ENCODE measurements around the gene GTF3C2. TPM values are rescaled to one million over a fixed set of nuclear protein-coding genes. Genes with fewer than 3 reads are reported as not detected.

Gene GTF3C2
- total RNA-seq, 1 donor from 2014 or later = 20.4 TPM

DNA sequence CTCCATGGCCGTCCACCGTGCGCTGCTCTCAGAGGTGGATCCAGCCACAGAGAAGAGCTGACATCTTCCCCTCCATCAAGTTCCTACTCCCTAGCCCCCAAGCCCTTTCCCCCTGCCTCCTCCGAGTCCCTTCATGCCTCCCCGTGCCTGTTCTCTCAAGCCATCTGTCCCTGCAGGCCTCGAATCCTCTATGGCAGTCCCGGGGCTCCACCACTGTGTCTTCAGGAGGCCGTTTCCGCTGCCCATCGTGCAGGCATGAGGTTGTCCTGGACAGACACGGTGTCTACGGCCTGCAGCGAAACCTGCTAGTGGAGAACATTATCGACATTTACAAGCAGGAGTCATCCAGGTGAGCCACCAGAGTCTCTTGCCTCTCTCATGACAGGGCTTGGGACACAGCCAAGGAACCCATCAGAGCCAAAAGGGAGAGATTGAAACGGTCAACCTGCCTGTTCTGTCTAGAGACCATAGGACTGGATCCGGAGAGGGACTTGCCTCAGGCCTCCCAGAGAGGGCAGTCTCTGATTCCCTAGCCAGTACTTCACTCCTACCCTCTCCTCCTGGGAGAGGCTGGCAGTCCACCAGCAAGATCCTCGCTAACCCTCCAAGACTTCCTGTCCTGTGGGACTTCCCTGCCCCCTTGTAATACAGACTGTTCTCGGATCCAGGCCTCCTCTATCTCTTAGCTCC, 58.0 kb downstream of the GTF3C2 start:
- no peak for DNase-seq (ENCODE audit: low read depth in 2 of 2)

DNA sequence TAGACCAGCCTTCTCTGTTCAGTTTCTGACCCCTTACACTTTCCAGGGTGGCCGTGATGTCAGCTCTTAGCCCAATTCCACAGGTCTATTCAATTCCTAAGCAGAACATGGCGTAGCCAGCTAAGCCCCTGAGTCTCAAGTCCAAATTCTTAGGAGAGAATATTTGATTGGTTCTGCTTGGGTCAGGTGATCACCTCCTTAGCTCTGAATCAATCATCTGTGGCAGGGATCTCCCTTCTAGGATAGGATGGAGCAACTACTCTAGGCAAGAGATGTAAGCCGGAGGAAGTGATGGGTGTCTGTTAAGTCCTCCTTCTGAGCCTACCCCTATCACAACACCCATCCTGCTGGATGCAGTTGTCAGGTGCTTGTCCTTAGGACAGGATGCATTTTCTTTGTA, 59.4 kb downstream of the GTF3C2 start:
- no peak for DNase-seq (ENCODE audit: low read depth in 2 of 2)

DNA sequence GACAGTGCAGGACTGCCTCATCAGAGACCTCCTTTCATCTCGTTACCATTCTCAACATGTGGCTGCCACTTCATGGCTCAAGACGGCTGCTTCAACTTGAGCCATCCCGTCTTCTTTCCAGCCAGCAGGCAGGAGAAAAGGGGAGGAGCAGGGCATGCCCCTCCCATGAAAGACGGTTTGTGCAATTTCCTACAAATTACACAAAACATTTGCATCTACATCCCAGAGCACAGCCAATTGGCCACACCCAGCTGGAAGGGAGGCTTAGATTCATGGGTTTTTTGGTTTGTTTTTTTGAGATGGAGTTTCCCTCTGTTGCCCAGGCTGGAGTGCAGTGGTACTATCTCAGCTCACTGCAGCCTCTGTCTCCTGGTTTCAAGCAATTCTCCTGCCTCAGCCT, 60.1 kb downstream of the GTF3C2 start:
- DNase-seq (ENCODE audit: low read depth in 2 of 2) = no peak

DNA sequence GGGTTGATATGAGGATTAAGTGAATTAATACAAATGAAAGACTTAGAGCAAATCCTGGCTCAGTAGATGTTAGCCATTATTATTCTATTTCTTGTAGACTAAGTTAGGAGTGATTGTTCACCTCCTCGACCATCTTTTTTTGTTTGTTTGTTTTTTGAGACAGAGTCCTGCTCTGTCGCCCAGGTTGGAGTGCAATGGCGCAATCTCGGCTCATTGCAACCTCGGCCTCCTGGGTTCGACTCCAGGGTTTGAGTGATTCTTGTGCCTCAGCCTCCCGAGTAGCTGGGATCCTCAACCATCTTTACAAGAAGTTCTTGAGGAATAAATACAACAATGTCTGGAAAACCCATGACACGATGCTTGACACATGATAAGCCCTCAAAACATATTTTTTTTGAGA, 61.6 kb downstream of the GTF3C2 start:
- DNase-seq (ENCODE audit: low read depth in 2 of 2) = no peak

DNA sequence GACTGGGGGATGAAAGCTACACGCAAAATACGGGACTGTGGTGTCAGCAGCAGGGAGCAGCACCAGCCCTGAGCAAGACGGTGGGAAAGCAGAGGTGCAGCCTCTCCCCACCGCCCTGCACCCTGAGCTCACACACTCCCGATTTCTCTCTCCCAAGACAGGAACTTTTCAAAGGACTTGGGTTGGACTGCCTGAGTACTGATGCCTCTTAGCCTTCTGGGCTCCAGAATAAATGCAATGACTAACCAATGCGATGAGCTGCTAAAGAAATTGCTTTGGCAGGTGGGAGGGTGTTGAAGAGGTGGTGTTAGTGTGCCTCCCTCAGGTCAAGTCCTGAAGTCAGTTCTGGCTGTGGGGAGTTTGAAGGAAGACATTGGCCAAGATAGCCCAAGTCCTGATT, 64.7 kb downstream of the GTF3C2 start:
- no peak for DNase-seq (ENCODE audit: low read depth in 2 of 2)

DNA sequence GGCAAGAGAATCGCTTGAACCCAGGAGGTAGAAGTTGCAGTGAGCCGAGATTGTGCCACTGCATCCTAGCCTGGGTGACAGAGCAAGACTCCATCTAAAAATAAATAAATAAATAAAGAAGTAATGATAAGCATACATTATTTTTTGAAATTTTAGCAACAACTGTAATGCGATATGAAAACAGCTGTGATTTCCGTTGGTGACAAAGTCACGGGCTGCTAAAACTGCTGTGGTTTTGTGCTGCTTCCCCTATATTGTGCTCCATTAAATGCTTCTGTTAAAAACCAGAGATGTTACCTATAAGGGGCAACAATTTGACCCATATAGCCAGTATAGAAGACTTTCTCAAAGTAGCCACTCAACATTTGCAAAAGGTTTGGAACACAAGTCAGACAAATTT, 66.0 kb downstream of the GTF3C2 start:
- no peak for DNase-seq (ENCODE audit: low read depth in 2 of 2)

DNA sequence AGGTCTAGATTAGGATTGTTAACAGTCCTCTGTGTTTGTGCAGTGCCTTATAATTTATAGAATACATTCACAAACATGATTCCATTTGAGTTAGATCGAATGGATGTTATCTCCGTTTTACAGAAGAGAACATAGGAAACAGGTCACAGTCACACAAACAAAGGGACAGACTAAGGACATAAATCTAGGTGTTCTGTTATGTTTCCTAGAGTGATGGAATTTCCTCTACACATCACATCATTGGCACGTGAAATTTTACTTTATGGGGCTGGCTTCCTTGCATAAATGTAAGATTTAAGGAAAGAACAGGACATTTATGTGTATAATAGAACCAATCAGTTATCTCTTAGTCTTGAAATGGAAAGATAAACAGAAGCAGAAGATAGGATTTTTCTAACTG, 68.0 kb downstream of the GTF3C2 start:
- DNase-seq (ENCODE audit: low read depth in 2 of 2) = peak; percentile 59 to 97

DNA sequence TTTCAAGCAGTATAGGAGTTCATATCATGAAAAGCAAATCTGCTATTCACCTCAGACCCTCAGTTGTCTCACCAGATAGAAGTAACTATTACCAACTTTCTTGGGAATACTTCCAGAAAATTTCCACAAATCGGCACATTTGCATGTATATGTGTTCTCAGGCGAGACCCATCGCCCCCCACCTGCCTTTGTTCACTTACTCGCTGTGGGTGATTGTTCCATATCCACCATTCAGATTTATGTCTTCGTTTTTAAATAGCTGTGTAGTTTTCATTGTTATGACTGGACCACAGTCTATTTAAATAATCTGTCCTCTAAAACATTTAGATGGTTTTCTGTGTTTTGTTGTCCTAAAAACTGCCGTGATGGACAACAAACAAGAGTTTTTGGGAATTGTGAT, 71.1 kb downstream of the GTF3C2 start:
- DNase-seq (ENCODE audit: low read depth in 2 of 2) = no peak

DNA sequence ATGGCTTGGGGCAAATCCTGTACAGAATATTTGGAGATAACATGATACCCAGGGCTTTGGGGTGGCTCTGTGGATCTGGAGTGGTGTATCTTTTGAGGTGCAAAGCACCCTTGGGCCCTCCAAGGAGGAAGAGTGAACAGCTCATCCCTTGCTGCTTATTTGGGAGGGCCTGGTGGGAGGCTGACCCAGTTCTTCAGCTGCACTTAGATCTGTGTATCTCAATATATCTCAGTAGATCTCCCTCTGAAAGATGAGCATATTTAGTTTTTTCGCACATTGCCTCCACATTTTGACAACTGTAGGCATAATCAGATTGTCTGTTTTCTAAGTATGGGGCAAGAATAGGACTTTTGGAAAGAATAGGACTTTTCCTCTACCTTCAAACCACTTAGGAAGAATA, 71.6 kb downstream of the GTF3C2 start:
- DNase-seq (ENCODE audit: low read depth in 2 of 2) = no peak

DNA sequence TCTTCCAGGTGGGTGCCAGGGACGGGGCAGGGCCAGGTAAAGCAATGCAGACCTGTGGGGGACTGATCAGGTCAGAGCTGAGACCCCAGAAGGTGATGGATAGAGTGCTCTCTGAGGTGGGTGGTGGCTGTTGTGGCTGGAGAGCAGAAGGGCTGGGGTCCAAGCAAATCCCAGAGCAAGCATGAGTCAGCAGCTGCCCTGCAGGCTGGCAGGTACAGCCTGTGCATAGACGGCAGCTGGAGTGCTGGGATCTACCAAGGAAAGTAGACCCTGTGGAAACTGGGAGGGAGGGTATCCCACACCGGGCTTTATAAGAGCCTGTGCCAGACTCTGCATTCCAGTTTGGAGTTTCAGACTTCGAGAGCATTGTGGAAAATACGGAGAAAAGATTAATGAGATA, 73.7 kb downstream of the GTF3C2 start:
- DNase-seq (ENCODE audit: low read depth in 2 of 2) = peak in 1 of 2 donors; percentile 47

DNA sequence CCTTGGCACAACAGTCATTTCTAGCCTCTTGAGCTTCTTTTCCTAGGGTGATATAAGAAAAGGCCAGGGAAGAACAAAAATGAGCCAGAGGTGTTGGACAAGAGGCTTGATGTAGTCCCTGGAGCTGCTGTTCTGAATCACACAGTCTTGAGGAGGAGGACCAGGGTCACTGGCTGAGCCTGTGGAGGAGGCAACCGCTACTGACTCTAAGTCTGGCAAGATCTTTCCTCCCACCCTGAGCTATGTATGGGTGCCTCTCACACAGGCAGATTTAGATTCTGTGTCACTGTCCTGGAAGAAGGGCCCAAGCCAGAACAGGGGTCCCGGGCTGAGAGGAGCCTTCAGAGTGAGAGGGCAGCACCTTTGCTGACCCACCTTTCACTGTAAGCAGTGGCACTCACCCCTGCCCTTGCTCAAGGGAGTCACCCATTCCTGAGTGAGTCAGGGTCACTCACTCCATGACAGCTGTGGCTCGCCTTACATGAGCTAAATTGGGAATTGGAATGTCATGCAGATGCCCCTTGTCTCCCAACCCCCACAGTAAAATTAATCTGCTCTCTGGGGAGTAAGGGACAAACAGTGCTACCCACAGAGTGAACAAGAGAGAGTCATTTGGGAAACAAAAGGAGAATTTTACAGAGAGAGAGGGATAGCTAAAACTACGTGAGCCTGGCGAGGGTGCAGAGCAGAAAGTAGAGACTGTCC, 74.6 kb downstream of the GTF3C2 start, which contains the start of gene TRIM54:
Gene TRIM54, plus strand, starts transcription at position 575 of the 705 bp plus-strand sequence. CDS start 303 bp downstream, outside the sequence.
- DNase-seq (ENCODE audit: low read depth in 2 of 2) = no peak

DNA sequence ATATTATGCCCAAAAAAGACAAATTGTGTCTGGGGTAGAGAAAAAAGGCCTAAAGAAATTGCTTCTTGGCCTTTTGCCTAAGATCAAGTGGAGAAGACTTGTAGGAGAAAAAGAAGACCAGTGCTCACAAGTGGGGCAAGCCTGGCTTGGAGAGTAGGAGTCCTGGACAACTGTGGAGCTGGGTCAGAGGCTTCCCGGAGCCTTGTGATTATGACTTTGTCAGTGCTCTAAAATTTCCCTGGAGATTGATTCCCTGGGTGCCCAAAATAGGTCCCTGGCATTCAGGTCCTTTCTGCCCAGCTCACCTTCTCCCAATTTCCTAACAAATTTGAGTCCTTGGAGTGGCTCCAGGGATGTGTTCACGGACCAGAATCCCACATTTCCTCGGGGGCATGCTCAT, 75.1 kb downstream of the GTF3C2 start:
- DNase-seq (ENCODE audit: low read depth in 2 of 2) = no peak

DNA sequence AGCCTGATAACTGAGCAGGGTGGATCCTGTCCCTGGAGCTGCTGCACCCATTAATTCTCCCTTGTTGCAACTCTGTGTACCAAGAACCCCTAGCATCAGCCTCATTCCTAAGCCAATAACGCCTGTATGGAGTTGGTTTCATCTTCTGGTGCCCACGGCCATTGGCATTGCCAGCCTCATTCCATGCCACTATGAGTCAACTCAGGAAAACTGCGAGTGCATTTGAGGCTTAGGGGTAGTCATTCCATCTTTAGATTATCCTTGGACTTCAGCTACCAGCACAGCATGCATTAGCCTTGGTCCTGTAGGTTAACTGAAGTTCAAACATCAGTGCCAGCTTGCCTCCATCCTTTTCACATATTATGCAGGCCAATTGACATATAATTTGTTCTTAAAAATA, 75.7 kb downstream of the GTF3C2 start:
- no peak for DNase-seq (ENCODE audit: low read depth in 2 of 2)

DNA sequence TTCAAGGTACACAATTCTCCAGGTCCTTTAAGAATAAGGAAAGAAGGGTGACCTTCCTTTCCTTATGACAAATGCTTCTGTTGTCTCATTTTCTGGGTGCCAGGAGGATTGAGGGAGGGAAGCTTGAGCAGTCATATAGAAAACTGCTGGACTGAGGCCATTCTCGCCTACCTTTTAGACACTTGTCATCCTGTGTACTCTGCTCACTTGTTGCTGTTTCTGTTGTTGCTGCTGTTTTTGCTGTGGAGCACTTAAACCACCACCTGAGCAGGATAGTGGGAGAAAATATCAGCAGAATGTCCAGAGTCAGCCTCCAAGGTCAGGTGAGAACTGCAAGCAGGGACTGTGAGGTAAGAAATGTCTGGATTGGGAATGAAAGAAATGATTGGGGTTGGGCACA, 78.6 kb downstream of the GTF3C2 start:
- no peak for DNase-seq (ENCODE audit: low read depth in 2 of 2)

Other genes with a start within 250 kb of the GTF3C2 start
- gene CGREF1, start 237.6 kb downstream of the GTF3C2 start, total RNA-seq = 1.7 and 2.0 TPM in 2 replicates
- under 0.01 TPM in 1 of 2 replicates, not detected in the other for gene ABHD1, start 232.9 kb downstream of the GTF3C2 start, total RNA-seq
- gene PREB, start 222.1 kb downstream of the GTF3C2 start, total RNA-seq = 24.2 and 36.7 TPM in 2 replicates
- gene PRR30, start 217.4 kb downstream of the GTF3C2 start, total RNA-seq = not detected in 2 replicates
- gene TCF23, start 207.8 kb downstream of the GTF3C2 start, total RNA-seq = not detected in 2 replicates
- 97.0 and 130 TPM in 2 replicates for gene ATRAID, start 144.7 kb downstream of the GTF3C2 start, total RNA-seq
- gene SLC5A6, start 144.5 kb downstream of the GTF3C2 start, total RNA-seq = 12.0 and 26.0 TPM in 2 replicates
- gene CAD, start 139.4 kb downstream of the GTF3C2 start, total RNA-seq = 24.0 and 29.6 TPM in 2 replicates
- 7.8 and 16.9 TPM in 2 replicates for gene SLC30A3, start 93.7 kb downstream of the GTF3C2 start, total RNA-seq
- gene DNAJC5G, start 81.3 kb downstream of the GTF3C2 start, total RNA-seq = 0.44 and 1.4 TPM in 2 replicates
- gene TRIM54, start 74.3 kb downstream of the GTF3C2 start, total RNA-seq = 0.44 and 1.2 TPM in 2 replicates
- 0.40 and 0.44 TPM in 2 replicates for gene UCN, start 48.3 kb downstream of the GTF3C2 start, total RNA-seq
- 32.7 and 34.2 TPM in 2 replicates for gene MPV17, start 33.7 kb downstream of the GTF3C2 start, total RNA-seq
- gene EIF2B4, start 13.6 kb upstream of the GTF3C2 start, total RNA-seq = 21.4 and 23.0 TPM in 2 replicates
- gene SNX17, start 13.9 kb upstream of the GTF3C2 start, total RNA-seq = 97.9 and 106 TPM in 2 replicates
- gene ZNF513, start 24.0 kb upstream of the GTF3C2 start, total RNA-seq = 4.8 and 7.1 TPM in 2 replicates
- 74.8 and 78.8 TPM in 2 replicates for gene PPM1G, start 52.8 kb upstream of the GTF3C2 start, total RNA-seq
- gene NRBP1, start 71.9 kb upstream of the GTF3C2 start, total RNA-seq = 71.9 and 79.0 TPM in 2 replicates
- gene KRTCAP3, start 85.6 kb upstream of the GTF3C2 start, total RNA-seq = not detected in 2 replicates
- 7.6 and 8.5 TPM in 2 replicates for gene IFT172, start 133.0 kb upstream of the GTF3C2 start, total RNA-seq
- gene FNDC4, start 138.4 kb upstream of the GTF3C2 start, total RNA-seq = 8.3 and 10.9 TPM in 2 replicates
- 0.22 TPM in 1 of 2 replicates, not detected in the other for gene GCKR, start 140.1 kb upstream of the GTF3C2 start, total RNA-seq
- 8.9 and 11.3 TPM in 2 replicates for gene ZNF512, start 226.3 kb upstream of the GTF3C2 start, total RNA-seq

Measured in lung microvascular endothelial cell (primary cell).